A673 (cell line): ENCODE measurements around the gene AHRR. TPM values are rescaled to one million over a fixed set of nuclear protein-coding genes. Genes with fewer than 3 reads are reported as not detected.

ENCODE experiments used
- BruUV-seq: library from RNA; stranded (reverse); fragments of 400-500 nt; replicated peaks from 2 replicates; lab custom pipeline; 2021; lab: Mats Ljungman, UMichigan
- CTCF ChIA-PET: fragments of 300-600 bp; sonication (Branson Sonifier 250); formaldehyde crosslinking; loops from one replicate; lab custom pipeline; 2022; ENCODE audit warnings: antibody characterized with exemption; lab: Charles Lee
- POLR2A ChIA-PET: fragments of 300-600 bp; sonication (Branson Sonifier 250); formaldehyde crosslinking; loops from one replicate; lab custom pipeline; 2022; ENCODE audit warnings: antibody characterized with exemption; ENCODE audit not compliant: low non-redundant PET; lab: Charles Lee
- DNase-seq: peaks from one replicate; pipeline ENCODE4 v3.0.0-alpha.2; 2015; ENCODE audit warnings: low spot score
- H3K27ac ChIP-seq: fragments of 200-600 bp; sonication (generic); 2 replicates; pipeline ENCODE4 v1.5.1; 2016; ENCODE audit warnings: mixed run types, low read depth, mild to moderate bottlenecking, mixed read lengths, antibody characterized with exemption, low read length; ENCODE audit not compliant: poor library complexity, severe bottlenecking
- H3K27me3 ChIP-seq: fragments of 200-600 bp; sonication (generic); replicated peaks from 2 replicates; pipeline ENCODE4 v1.6.1; 2017; ENCODE audit warnings: mixed run types, low read depth, mild to moderate bottlenecking, mixed read lengths, antibody characterized with exemption, low read length; ENCODE audit not compliant: insufficient read depth, poor library complexity
- H3K36me3 ChIP-seq: fragments of 200-600 bp; sonication (generic); 2 replicates; pipeline ENCODE4 v1.6.1; 2016; ENCODE audit warnings: mixed run types, mild to moderate bottlenecking, mixed read lengths, antibody characterized with exemption, low read length; ENCODE audit not compliant: insufficient read depth, poor library complexity, severe bottlenecking
- H3K4me1 ChIP-seq: fragments of 200-600 bp; sonication (generic); 2 replicates; pipeline ENCODE4 v1.6.1; 2017; ENCODE audit warnings: mixed run types, mild to moderate bottlenecking, mixed read lengths, antibody characterized with exemption, low read length; ENCODE audit not compliant: insufficient read depth, poor library complexity, severe bottlenecking
- H3K4me3 ChIP-seq: fragments of 200-600 bp; sonication (generic); 2 replicates; pipeline ENCODE4 v1.5.1; 2016; ENCODE audit warnings: low read depth, mixed run types, mild to moderate bottlenecking, mixed read lengths, low read length; ENCODE audit not compliant: poor library complexity, severe bottlenecking
- H3K9me3 ChIP-seq: fragments of 200-600 bp; sonication (generic); 2 replicates; pipeline ENCODE4 v1.6.1; 2016; ENCODE audit warnings: mixed run types, low read depth, mild to moderate bottlenecking, mixed read lengths, antibody characterized with exemption, low read length; ENCODE audit not compliant: poor library complexity, severe bottlenecking
- EZH2 ChIP-seq: fragments of 200-600 bp; sonication (generic); IDR thresholded peaks from 2 replicates; pipeline ENCODE4 v1.6.1; 2017; ENCODE audit warnings: borderline replicate concordance, low read depth, mild to moderate bottlenecking, mixed read lengths, antibody characterized with exemption, low read length; ENCODE audit not compliant: poor library complexity, severe bottlenecking
- intact Hi-C: fragments of 100-400 bp; cut with micrococcal nuclease; formaldehyde crosslinking; loops from one replicate; pipeline ENCODE4 v1.10.0; 2022; ENCODE audit not compliant: unreplicated experiment
- total RNA-seq: library from RNA; stranded (reverse); gene quantifications from 2 replicates; pipeline ENCODE4 v1.2.3, GENCODE V29; 2021
- TF ChIP-seq, protein P1 (sequence below): fragments of 300-800, 200-600 bp; sonication (generic); conservative IDR thresholded peaks from 2 replicates; pipeline ENCODE4 v1.5.1; 2017; ENCODE audit warnings: low read depth, mild to moderate bottlenecking, antibody characterized with exemption, low read length, moderate library complexity, mixed read lengths

The AHRR gene
- total RNA-seq, 1 experiment from 2014 or later = 2.2 TPM

- TF ChIP-seq, protein P1, sequence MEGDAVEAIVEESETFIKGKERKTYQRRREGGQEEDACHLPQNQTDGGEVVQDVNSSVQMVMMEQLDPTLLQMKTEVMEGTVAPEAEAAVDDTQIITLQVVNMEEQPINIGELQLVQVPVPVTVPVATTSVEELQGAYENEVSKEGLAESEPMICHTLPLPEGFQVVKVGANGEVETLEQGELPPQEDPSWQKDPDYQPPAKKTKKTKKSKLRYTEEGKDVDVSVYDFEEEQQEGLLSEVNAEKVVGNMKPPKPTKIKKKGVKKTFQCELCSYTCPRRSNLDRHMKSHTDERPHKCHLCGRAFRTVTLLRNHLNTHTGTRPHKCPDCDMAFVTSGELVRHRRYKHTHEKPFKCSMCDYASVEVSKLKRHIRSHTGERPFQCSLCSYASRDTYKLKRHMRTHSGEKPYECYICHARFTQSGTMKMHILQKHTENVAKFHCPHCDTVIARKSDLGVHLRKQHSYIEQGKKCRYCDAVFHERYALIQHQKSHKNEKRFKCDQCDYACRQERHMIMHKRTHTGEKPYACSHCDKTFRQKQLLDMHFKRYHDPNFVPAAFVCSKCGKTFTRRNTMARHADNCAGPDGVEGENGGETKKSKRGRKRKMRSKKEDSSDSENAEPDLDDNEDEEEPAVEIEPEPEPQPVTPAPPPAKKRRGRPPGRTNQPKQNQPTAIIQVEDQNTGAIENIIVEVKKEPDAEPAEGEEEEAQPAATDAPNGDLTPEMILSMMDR = no peak
- TF ChIP-seq EZH2 = no peak
- POLR2A ChIA-PET = no interaction called here
- no peaks in the 10 kb centered on the region for H3K36me3 ChIP-seq
- intact Hi-C loops = no loop called here
- CTCF ChIA-PET = no interaction called here
- H3K27ac ChIP-seq = no peak overlapping the region
- H3K4me3 ChIP-seq = no peak overlapping the region
- H3K27me3 ChIP-seq = no peaks in the 10 kb centered on the region
- H3K9me3 ChIP-seq = no peaks in the 10 kb centered on the region
- DNase-seq = no peak
- BruUV-seq = no TSS peak
- H3K4me1 ChIP-seq = no peaks in the 10 kb centered on the region
Measured at GRCh38 chr5:435156-435790, 113.8 kb downstream of the AHRR start.

- Histone ChIP-seq H3K4me1 (no peaks in the 10 kb centered on the region), H3K4me3 (no peak overlapping the region), H3K27me3 (no peaks in the 10 kb centered on the region), H3K27ac (no peak overlapping the region), H3K36me3 (no peaks in the 10 kb centered on the region), H3K9me3 (no peaks in the 10 kb centered on the region)
- intact Hi-C loops = no loop called here
- TF ChIP-seq, protein P1 = peak; percentile 48
- no peak for TF ChIP-seq EZH2
- DNase-seq = peak; percentile 37
- no TSS peak for BruUV-seq
- ChIA-PET CTCF (no interaction called here), POLR2A (no interaction called here)
Measured at GRCh38 chr5:435961-436640, 114.6 kb downstream of the AHRR start.

GRCh38 chr5:436641-436975 is 115.1 kb downstream of the AHRR start:
- intact Hi-C loops = no loop called here
- no TSS peak for BruUV-seq

More at GRCh38 chr5:436641-436975, 115.1 kb downstream of the AHRR start:
- Histone ChIP-seq H3K27me3 (no peaks in the 10 kb centered on the region), H3K36me3 (no peaks in the 10 kb centered on the region), H3K9me3 (no peaks in the 10 kb centered on the region), H3K27ac (no peak overlapping the region), H3K4me3 (no peak overlapping the region), H3K4me1 (no peaks in the 10 kb centered on the region)
- TF ChIP-seq EZH2 = no peak
- TF ChIP-seq, protein P1 = no peak
- DNase-seq = no peak
- CTCF ChIA-PET = no interaction called here
- POLR2A ChIA-PET = no interaction called here
